ENCODE measurements around the gene NECAB2.

NECAB2 gene

DNA sequence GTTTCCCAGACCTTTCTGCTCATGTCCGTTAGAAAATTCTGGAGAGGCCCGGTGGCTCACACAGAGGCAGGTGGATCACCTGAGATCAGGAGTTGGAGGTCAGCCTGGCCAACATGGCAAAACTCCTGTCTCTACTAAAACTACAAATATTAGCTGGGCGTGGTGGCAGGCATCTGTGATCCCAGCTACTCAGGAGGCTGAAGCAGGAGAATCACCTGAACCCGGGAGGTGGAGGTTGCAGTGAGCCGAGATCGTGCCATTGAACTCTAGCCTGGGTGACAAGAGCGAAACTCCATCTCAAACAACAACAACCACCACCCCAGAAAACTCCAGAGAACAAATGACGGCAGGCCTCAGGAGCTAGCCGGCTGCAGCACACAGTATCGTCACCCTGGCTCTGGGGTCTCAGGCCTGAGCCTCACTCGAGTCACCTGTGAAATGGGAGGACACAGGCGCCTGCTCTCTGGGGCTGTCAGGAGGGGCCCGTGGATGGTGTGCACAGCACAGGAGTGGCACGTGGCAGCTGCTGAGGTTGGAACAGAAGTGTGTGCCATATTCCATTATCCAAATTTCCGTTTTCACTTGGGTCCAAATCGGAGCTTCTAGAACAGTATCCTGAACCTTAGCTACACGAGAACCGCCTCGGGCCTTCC is 77.9 kb downstream of the NECAB2 start:
- no peak for DNase-seq (ENCODE audit: low spot score)

DNA sequence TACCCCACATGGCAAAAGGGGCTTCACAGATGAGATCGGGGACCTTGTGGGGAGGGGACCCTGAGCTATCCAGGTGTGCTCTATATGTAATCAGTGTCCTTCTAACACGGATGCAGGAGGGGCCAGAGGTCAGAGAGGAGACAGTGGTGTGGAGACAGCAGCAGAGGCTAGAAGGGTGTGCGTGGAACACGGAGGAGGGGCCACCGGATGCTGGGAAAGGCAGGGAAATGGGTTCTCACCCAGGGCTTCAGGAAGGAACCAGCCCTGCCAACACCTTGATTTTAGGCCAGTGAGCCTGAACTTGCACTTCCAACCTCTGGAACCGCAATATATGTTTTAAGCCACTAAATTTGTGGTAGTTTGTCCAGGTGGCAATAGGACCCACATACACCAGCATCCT is 79.2 kb downstream of the NECAB2 start:
- DNase-seq (ENCODE audit: low spot score): no peak

DNA sequence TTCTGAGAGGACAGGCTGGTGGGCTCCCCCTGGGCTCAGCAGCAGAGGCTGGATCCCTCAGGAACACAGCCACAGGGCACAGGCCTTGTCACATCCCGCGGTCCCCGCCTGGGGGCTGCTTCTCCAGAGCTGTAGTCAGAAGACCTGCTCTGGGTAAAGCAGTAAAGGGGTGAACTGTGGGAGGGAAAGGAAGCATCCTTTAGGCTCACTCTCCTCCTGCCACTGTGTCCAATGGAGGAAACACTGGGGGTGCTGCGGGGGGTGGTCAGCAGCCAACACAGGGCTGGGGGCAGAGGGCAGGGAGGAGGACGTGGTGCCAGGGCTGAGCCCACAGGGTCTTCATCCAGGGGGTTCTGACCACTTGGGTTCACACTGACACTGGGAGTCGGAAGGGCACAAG is 79.6 kb downstream of the NECAB2 start:
- DNase-seq (ENCODE audit: low spot score): no peak

DNA sequence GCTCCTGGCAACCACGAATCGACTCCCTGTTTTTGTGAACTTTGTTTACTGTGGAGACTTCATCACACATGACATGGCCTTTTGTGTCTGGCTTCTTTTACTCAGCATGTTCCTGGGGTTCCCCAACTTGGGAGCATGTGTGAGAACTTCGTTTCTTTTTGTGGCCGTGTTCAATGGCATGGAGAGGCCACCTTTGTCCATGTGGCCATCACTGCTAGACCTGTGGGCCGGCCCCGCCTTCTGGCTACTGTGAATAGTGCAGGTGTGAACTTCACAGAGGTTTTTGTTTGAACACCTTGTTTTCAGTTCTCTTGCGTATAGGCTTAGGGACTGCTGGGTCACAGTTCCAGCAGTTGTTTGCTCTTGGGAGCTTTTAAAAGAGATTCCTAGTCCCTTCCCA is 80.2 kb downstream of the NECAB2 start:
- no peak for DNase-seq (ENCODE audit: low spot score)

DNA sequence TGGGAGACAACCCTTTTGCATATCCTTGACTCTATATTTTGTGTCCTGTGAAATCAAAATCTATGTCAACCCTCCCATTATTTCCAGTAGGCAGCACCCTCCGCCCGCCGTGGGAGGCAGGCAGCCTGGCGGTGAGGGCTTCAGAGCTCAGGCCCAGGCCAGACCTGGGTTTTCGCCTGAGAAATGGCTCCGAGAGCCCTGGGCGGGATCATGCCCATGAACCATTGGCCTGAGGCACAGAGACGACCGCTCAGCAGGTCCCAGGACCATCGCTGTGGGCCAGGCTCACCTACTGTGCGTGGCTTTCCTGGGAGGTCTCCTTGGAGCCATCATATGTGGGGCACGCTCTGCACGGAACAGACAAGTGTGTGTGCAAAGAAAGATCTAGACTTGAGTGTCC is 80.8 kb downstream of the NECAB2 start:
- no peak for DNase-seq (ENCODE audit: low spot score)

DNA sequence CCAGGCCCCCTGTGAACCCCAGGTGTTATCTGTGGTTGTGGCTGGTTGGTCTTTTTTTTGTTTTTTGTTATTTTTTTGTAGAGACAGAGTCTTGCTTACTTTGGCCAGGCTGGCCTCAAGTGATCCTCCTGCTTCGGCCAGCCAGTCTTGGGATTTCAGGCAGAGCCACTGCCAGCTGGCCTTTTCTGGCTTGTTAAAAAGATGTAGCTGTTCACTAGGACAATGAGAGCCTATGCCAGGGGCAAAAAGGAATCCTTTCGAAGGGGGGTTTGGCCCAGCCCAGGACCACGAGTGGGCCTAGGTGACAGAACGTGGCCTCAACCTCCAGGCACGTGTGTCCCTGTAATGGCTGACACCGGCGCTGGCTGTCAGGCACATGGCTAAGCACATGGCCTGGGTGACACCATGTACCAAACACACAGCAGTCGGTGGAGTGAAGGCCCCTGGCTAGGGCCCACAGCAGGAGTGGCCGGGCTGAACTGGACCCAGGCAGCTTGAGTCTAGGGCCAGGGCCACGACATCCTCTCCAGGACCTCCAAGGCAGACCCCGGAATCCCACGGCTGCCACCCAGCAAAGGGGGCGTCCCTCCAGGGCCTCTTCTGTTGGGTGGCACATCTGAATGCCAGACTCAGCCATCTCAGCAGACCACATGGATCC is 81.5 kb downstream of the NECAB2 start:
- no peak for DNase-seq (ENCODE audit: low spot score)

DNA sequence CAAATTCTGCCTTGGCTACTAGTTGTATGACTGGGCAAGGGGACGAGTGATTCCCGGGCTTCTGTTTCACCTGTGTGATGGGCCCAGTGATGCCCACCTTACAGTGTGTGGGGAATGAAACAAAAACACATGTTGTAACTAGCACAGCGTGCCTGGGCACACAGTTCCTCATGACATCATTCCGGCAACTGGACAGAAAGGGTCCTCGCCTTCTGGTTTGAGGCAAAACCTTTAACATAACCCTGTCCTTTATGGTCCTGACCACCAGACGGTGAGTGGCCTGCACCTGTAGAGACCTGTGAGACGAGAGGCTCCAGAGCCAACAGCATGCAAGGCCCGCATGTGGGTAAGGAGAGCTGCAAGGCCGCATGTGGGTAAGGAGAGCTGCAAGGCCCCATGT is 82.3 kb downstream of the NECAB2 start:
- DNase-seq (ENCODE audit: low spot score): no peak

DNA sequence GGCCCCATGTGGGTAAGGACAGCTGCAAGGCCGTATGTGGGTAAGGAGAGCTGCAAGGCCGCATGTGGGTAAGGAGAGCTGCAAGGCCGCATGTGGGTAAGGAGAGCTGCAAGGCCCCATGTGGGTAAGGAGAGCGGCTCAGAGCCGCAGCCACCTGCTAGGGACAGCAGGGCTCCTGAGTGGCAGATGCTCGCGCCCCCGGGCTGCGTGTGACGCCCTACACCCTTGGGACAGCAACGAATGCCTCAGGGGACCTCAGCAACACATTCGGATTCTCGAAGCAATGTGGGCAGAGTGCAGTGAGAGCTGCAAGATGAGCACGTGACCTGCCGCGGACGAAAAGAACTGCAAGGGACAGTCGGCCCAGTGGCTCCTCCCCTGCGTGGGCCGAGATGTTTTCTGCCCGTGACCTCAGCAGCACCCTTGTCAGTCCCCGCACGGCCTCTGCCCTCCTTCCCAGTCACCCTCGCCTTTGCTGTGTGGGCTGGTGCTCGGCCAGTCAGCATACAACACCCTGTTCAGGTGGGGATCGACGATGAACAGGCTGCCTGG is 84.1 kb downstream of the NECAB2 start:
- DNase-seq (ENCODE audit: low spot score): no peak

Measured in AG08395 (cell line).